ENCODE measurements around the gene HOXA11.

Gene HOXA11

DNA sequence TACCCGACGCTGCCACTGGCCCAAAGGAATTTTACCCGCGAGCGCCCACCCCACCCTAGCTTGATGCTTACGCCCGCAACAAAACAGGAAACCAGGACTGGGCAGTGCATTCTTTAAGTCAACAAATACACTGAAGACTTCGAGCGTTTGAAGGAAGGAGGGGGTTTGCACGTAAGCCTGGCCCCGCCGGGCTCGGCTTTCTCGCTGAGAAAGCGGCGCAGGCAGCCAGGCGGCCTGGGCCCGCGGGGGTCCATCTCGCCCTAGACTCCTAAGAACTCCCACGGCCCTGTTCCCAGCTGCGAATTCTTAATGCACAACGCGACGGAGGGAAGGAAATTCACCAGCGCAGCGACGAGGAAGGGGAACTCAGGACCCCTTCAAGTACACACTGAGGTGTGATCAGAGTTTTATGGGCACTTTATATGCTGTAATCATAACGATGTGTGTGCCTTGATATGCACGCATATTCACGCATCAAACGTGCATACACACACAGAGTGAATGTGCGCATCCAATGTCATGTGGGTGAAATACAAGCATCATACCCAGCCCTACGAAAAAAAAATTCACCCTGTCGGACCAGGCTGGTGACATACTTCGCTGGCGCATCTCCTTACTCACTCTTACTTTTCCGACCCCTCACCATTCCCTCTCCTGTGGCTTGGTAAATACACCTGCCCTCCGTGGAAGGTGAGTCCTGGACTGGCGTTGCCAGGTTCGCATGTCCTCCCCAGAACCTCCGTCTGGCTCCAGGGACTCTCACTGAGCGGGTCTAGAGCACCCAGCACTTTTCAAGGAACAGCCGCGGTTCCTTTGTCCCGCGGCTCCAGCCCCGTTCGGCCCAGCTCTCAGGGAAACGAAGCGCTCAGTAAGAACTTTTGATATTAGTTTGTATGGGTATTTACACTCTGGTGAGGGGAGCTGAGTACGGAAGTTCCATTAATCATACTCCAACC is 20.6 kb upstream of the HOXA11 start:
- no peak for DNase-seq (ENCODE audit: low spot score)

DNA sequence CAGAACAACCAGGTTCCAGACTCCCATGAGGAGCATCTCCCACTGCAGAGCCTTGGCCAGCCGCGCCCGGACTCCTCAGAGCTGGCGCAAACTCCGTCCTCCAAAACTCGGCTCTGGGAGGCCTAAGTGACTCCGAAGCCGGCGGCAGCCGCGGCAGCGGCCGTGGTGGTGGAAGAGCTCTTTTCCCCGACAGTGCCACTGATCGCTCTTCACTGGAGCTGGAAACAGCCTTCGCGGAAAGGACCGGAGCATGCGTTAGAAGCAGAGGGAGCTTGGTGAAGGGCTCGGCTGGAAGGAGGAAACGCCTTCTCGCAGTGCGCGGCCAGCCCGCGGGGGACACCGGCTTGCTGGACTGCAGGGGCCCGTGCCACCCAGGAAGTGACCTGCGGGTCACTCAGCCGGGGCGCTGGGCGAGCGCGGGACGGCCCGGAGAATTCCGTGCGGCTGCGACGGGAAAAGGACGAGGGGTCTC is 19.9 kb upstream of the HOXA11 start:
- no peak for DNase-seq (ENCODE audit: low spot score)

GRCh38 chr7:27203964-27204594 is 19.0 kb upstream of the HOXA11 start:
- no peak for DNase-seq (ENCODE audit: low spot score)

DNA sequence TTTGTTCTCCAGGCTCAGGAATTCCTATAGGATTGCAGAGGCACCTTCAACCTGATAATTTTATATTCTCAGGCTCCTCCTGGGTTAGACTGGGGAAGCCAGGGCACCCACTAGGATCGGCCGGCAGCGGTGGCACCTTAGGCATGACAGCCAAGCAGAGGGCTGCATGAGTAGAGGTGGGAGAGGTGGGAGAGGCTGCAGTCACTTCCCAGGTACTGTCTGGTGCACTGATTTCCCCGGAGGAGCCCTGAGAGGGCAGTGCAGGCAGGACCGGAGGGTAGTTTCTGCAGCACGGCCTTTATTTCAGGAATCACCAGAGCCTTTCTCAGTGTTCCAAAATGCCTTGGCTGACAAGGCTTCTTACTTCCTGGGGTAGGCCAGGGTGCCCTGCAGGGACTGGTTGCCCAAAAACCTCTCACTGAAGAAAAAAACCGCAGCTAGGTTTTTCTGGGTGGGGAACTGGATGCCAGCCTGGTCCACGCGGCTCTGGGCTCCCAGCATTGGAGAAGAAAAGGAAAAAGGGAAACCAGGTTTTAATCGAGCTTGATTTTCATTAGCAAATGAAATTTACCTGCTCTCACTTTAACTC is 18.4 kb upstream of the HOXA11 start:
- DNase-seq (ENCODE audit: low spot score), result no peak

DNA sequence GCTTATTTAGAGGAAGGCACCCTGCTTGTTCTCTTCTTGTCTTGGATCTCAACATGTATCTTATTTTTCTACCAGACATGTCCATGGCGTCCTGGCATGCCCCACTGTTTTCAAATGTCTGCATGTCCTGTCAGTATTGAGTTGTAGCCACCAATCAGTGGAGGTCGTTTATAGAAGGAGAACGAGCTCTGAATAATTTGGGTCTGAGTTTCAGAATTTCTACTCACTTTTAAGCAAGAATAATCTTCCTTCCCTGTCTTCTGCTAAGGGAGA is 17.8 kb upstream of the HOXA11 start:
- DNase-seq (ENCODE audit: low spot score), result no peak

DNA sequence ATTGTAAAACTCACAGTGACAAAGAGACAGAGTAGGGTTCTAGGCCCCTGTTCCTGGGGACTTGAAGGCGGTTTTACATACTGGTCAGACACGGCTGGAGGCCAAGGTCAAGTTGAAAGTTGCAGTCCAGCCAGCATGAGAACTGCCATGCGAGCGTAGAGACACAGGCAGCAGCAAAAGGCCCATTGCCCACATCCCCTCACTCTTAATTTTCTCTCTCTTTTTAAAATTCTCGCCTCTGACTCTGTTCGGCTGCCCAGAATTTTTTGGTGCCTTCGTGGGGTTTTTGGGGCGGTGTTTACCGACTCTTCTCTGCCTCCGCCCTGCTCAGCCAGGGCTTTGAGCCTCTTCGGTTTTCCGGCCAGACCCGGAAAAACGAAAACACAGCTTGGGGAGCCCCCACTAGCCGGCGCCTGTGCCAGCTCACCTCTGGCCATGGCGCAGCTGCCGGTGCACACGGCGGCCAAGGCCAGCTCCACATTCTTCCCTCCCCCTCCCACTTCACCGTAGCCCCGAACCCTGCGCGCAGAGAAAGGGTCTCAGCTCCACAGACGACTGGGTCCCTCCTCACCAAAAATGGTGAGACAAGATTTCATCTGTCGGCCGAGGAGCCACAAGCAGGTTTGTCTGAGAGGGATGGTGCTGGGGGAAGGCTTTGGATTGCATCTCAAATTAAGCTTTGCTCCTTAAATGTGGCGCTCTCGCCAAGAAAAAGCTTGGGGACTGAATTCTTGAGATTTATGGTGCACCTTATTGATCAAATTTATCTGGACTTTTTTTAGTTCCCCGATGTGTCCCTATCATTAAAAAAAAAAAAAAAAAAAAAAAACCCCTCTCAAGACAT is 17.2 kb upstream of the HOXA11 start:
- no peak for DNase-seq (ENCODE audit: low spot score)

GRCh38 chr7:27201580-27202017 is 16.6 kb upstream of the HOXA11 start:
- no peak for DNase-seq (ENCODE audit: low spot score)

DNA sequence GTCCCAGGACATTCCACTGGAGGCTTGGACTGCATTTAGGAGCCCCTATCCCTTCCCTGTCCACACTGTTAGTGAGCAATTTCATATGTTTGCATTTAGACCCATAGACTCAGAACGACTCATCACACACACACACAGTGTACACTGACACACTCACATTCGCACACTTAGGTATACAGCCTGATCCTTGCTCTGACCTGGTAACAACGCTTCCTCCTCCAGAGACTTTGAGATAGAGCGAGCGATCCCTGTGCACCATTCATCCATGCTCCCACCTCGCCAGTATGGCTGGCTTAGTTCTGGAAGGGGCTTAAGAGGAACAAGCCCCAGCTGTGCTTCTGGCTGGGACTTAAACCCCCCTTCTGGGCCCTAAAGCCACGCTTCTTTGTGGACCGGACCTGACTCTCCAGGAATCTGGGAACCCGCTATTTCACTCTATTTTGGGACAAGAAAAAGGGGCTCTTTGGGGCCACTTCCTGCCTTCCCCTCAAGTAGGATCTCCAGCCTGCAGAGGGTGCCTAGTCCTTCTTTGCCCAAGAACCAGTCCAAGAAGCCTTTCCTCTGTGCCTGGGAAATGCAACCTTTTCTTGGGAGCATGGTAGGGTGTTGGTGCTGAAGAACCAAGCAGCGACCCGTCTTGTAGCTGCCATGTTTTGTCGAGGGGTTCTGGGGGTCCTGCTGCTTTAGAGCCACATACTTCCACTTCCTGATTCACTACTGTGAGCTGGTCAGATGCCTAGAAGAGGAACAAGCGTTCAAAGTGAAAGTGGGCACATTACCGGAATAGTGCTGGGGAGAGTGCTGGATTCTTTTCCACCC is 15.9 kb upstream of the HOXA11 start:
- DNase-seq (ENCODE audit: low spot score), result peak; percentile 33

GRCh38 chr7:27199849-27200760 is 15.1 kb upstream of the HOXA11 start, which contains the start of gene HOXA13:
Gene HOXA13 (minus strand): TSS chr7:27200091. CDS start chr7:27200077, 14 bp downstream.
- no peak for DNase-seq (ENCODE audit: low spot score)

GRCh38 chr7:27198871-27199801 is 14.1 kb upstream of the HOXA11 start:
- no peak for DNase-seq (ENCODE audit: low spot score)

DNA sequence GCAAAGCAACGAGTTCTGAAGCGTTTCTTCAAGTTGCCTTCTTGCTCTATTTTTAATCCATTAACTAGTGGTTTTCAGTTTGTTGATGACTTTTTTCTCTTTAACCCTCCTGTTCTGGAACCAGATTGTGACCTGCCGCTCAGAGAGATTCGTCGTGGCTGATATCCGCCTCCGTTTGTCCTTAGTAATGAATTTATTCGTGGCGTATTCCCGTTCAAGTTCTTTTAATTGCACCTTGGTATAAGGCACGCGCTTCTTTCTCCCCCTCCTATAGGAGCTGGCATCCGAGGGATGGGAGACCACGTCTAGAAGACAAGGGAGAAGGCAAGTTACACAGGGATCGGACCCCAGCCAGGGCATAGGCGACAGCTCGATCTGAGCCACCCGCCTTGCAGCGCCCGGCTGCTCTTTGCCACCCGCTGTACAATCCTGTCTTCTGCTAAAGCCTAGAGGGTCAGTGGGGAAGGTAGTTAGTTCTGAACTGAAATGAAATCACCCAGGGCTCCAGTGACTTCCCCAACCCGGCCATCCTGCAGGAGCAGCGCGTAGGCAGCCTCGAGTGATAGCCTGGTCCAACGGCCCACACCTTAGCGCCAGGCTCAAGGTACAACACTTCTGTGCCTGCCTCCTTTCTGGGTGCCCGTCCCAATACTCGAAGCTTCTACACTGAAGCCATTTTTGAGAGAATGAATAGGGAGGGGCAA is 13.3 kb upstream of the HOXA11 start:
- DNase-seq (ENCODE audit: low spot score), result no peak

GRCh38 chr7:27197137-27198042 is 12.4 kb upstream of the HOXA11 start:
- DNase-seq (ENCODE audit: low spot score), result no peak

- peak; percentile 82 for DNase-seq (ENCODE audit: low spot score)
These were observed 11.3 kb upstream of the HOXA11 start for GRCh38 chr7:27196287-27196767.

DNA sequence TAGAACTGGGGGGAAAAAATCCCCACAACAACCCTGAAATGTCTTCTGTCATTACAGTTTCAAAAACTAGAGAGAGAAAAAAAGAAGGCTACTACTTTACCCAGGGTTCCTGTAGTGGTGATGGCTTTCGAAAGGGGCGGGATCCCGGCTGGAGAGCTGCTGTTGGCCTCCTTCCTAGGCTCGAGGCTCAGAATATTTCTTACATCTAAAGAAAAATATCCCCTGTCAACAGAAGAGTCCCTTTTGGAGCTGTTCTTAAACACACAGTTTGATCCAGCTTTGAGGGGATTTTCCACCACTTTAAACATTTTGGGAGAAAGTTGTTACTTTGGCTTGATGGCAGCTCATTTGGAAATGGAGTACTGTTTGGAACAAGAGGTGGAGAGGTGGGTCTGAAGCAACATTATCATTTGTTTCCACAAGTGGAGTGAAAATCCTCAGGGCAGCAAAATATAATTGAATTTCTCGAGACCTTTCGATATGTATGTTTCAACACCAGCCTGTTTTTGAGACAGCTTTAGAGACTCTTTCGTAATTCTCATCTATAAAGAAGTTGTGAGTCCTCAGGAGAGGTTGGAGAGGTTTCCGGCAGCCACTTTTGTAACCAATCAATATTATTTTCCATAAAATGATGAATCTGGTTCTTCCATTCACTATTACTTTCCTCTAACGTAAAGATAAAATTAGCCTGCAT is 9.8 kb upstream of the HOXA11 start:
- no peak for DNase-seq (ENCODE audit: low spot score)

DNA sequence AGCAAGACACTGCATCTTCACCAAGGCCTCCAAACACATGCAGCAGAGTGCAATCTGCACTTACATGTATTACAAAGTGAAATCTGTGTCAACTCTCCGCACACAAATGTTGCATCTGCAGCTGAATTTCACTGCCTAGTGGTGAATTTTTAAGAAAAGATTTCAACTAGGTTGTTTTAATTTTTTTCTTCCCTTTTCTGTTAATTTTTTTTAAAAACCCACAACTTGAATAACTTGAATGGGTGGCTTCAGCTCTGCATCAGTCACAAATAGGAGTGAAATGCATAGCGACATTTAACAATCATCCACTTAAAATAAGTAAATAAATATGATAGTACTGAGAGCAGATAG is 8.9 kb upstream of the HOXA11 start:
- no peak for DNase-seq (ENCODE audit: low spot score)

- DNase-seq (ENCODE audit: low spot score), result no peak
These were observed 8.4 kb upstream of the HOXA11 start for GRCh38 chr7:27193335-27194001.
